ENCODE measurements around the gene KLK15.

Gene KLK15

GRCh38 chr19:50843205-50843604, 9.8 kb upstream of the KLK15 start:
- DNase-seq: no peak

GRCh38 chr19:50842130-50842529, 8.8 kb upstream of the KLK15 start:
- no peak for DNase-seq

GRCh38 chr19:50839712-50840655, 6.6 kb upstream of the KLK15 start:
- no peak for DNase-seq

GRCh38 chr19:50838239-50838638, 4.9 kb upstream of the KLK15 start:
- no peak for DNase-seq

- no peak for DNase-seq
Measured at GRCh38 chr19:50837300-50837699, 3.9 kb upstream of the KLK15 start.

GRCh38 chr19:50836543-50837195, 3.3 kb upstream of the KLK15 start:
- DNase-seq: no peak

- peak; percentile 52 to 70 for DNase-seq
Measured at GRCh38 chr19:50835785-50836542, 2.6 kb upstream of the KLK15 start.

- DNase-seq: no peak
Measured at GRCh38 chr19:50835103-50835784, 1.9 kb upstream of the KLK15 start.

GRCh38 chr19:50833802-50834167, 411 bp upstream of the KLK15 start:
- DNase-seq: no peak

- no peak for DNase-seq
Measured at GRCh38 chr19:50832666-50833065, 708 bp downstream of the KLK15 start.

- no peak for DNase-seq
Measured at GRCh38 chr19:50831026-50831396, 2.4 kb downstream of the KLK15 start.

GRCh38 chr19:50830266-50831025, 2.9 kb downstream of the KLK15 start:
- no peak for DNase-seq

GRCh38 chr19:50829801-50830200, 3.6 kb downstream of the KLK15 start:
- DNase-seq: no peak

GRCh38 chr19:50827476-50827875, 5.9 kb downstream of the KLK15 start:
- DNase-seq: no peak

- DNase-seq: no peak
Measured at GRCh38 chr19:50826492-50827240, 6.7 kb downstream of the KLK15 start.

- DNase-seq: no peak
Measured at GRCh38 chr19:50823389-50824042, 9.9 kb downstream of the KLK15 start, which contains the start of gene KLK1. Gene KLK1 (minus strand): TSS chr19:50823787. CDS start chr19:50823748, 39 bp downstream.

GRCh38 chr19:50822661-50823208, 10.6 kb downstream of the KLK15 start:
- no peak for DNase-seq

GRCh38 chr19:50821622-50822021, 11.8 kb downstream of the KLK15 start:
- no peak for DNase-seq

- no peak for DNase-seq
Measured at GRCh38 chr19:50821248-50821612, 12.1 kb downstream of the KLK15 start.

GRCh38 chr19:50820549-50821247, 12.7 kb downstream of the KLK15 start:
- DNase-seq: no peak

Measured in CD4-positive, alpha-beta T cell treated with Interferon alpha-2 for 1 hour (primary cell).